Spleen (tissue), 11 donors: Measurements from ENCODE around the gene SRPK2. TPM values are rescaled to one million over a fixed set of nuclear protein-coding genes. Genes with fewer than 3 reads are reported as not detected.

ENCODE experiments used
- DNase-seq: peaks from one replicate; pipeline ENCODE4 v3.0.0-alpha.2; 2020
- H3K27ac ChIP-seq, 8 donors: fragments of 200-600 bp; sonication (generic) in 7 of 8; 1 replicate in 4 of 8; 2 replicates in 4 of 8; pipeline versions ENCODE4 v1.5.0 to v1.8.0; 2016 to 2021; ENCODE audit warnings: inconsistent platforms in 4 of 8, mild to moderate bottlenecking in 4 of 8, moderate library complexity in 1 of 8
- H3K27me3 ChIP-seq, 7 donors: fragments of 200-600 bp; sonication (generic) in 6 of 7; replicated peaks in 1 of 7; 1 replicate in 4 of 7; 2 replicates in 3 of 7; pipeline versions ENCODE4 v1.5.0 to v1.8.0; 2016 to 2021; ENCODE audit warnings: inconsistent platforms in 3 of 7, mild to moderate bottlenecking in 1 of 7
- H3K36me3 ChIP-seq, 6 donors: fragments of 200-600 bp; sonication (generic) in 5 of 6; 1 replicate in 4 of 6; 2 replicates in 2 of 6; pipeline versions ENCODE4 v1.5.0 to v1.8.0; 2016 to 2021; ENCODE audit warnings: inconsistent platforms in 2 of 6
- H3K4me1 ChIP-seq, 6 donors: fragments of 200-600 bp; sonication (generic) in 5 of 6; 1 replicate in 3 of 6; 2 replicates in 3 of 6; pipeline versions ENCODE4 v1.5.0 to v1.8.0; 2016 to 2021; ENCODE audit warnings: inconsistent platforms in 3 of 6
- H3K4me3 ChIP-seq, 8 donors: fragments of 200-600 bp; sonication (generic) in 7 of 8; 1 replicate in 4 of 8; 2 replicates in 4 of 8; pipeline versions ENCODE4 v1.5.0 to v1.8.0; 2016 to 2021; ENCODE audit warnings: inconsistent platforms in 4 of 8, mild to moderate bottlenecking in 4 of 8, moderate library complexity in 2 of 8
- H3K9me3 ChIP-seq, 8 donors: fragments of 200-600 bp; sonication (generic) in 7 of 8; 1 replicate in 4 of 8; 2 replicates in 4 of 8; pipeline versions ENCODE4 v1.5.0 to v1.8.0; 2016 to 2021; ENCODE audit warnings: inconsistent platforms in 4 of 8
- CTCF ChIP-seq, 11 experiments: fragments of 200-600 bp in 7 of 11; fragments of 450-650 bp in 4 of 11; sonication (generic) in 4 of 11; IDR thresholded peaks in 8 of 11; conservative IDR thresholded peaks in 3 of 11; 1 replicate in 7 of 11; 2 replicates in 4 of 11; pipeline versions ENCODE4 v1.4.0 to v1.8.0; 2016 to 2021; ENCODE audit warnings: antibody characterized with exemption in 11 of 11, inconsistent platforms in 4 of 11, mild to moderate bottlenecking in 1 of 11
- POLR2A ChIP-seq, 3 donors: fragments of 450-650 bp; IDR thresholded peaks; one replicate each; pipeline ENCODE4 v1.5.1; 2017; ENCODE audit warnings: antibody characterized with exemption in 3 of 3, mild to moderate bottlenecking in 1 of 3
- POLR2AphosphoS5 ChIP-seq, 3 donors: sonication (generic); formaldehyde crosslinking; IDR thresholded peaks; one replicate each; pipeline ENCODE4 v1.5.1; 2017; ENCODE audit warnings: antibody characterized with exemption in 3 of 3
- WGBS, 5 donors: extraction: QIAGEN DNeasy Blood & Tissue Kit in 3 of 5; methylation state at CpG; one replicate each; pipeline versions ENCODE4 v1.1.5 to v1.1.7; 2013 to 2018; 5-methylcytosine and 5-hydroxymethylcytosine counted together
- intact Hi-C: fragments of 100-400 bp; cut with DNase I; formaldehyde crosslinking; loops from one replicate; pipeline ENCODE4 v1.15.0; 2023; ENCODE audit warnings: low total_unique reads
- polyA plus RNA-seq, 3 donors: library from polyadenylated mRNA; stranded (reverse); fragments of 200-250 nt; gene quantifications; one replicate each; pipeline ENCODE4 v1.2.1, GENCODE V29; 2013
- total RNA-seq, 7 donors: library from RNA; depleted of rRNA in 3 of 7; stranded (reverse); fragments of >200 nt in 3 of 7; fragmentation: NEBNext Ultra II Directional in 4 of 7; extraction: Animal tissue kit (Norgen Biotek cat#: 25700) in 4 of 7; gene quantifications; one replicate each; pipeline versions ENCODE4 v1.1.0 to v1.2.1, GENCODE V29; 2016 to 2021
- donor health status: healthy with polysubstance abuse.
- donor health status: DM: no; HTN: no; CAD: no; lungs with moderate emphysema.
- donor health status: DM: no; HTN: no; CAD: no.
- donor health status: Bipolar disorder and iron deficiency.
- donor health status: healthy.
- donor health status: DM: no; HTN: no; CAD: no.
- donor health status: DM: yes; HTN: yes; CAD: no.

SRPK2 gene
- total and polyA plus RNA-seq, 10 donors = 9.6 to 60.3 (median 46.2) TPM

GRCh38 chr7:105112440-105113418 lies 276.0 kb downstream of the SRPK2 start:
- intact Hi-C loops = no loop called here
- H3K4me3 ChIP-seq = no peak overlapping the region
- peaks cover 2 to 100% (median 82%) of the 10 kb centered on the region in 6 donors for H3K36me3 ChIP-seq
- no peak for TF ChIP-seq POLR2A (IDR thresholded peaks at IDR 0.05)
- peak in 1 of 3 donors; percentile 50 for TF ChIP-seq POLR2AphosphoS5 (IDR thresholded peaks at IDR 0.05)
- no peak for TF ChIP-seq CTCF (IDR thresholded peaks at IDR 0.05 in 8 of 11, conservative IDR thresholded peaks at IDR 0.05 in 3 of 11)
- no peaks in the 10 kb centered on the region for H3K9me3 ChIP-seq
- 89 to 96% (median 93%) methylated on average over 11 of the region's 11 CpGs for WGBS, 5 donors
- no peaks in the 10 kb centered on the region for H3K27me3 ChIP-seq
- peaks cover 0 to 7% (median 0%) of the 10 kb centered on the region in 6 donors for H3K4me1 ChIP-seq
- peak overlapping the region in 1 of 8 donors; percentile 47 for H3K27ac ChIP-seq
- no peak for DNase-seq

GRCh38 chr7:105107458-105107857 lies 281.3 kb downstream of the SRPK2 start:
- Histone ChIP-seq H3K27ac (no peak overlapping the region), H3K4me1 (peaks cover 0 to 10% (median under 1%) of the 10 kb centered on the region in 6 donors), H3K9me3 (no peaks in the 10 kb centered on the region), H3K4me3 (no peak overlapping the region), H3K36me3 (peaks cover 2 to 100% (median 94%) of the 10 kb centered on the region in 6 donors), H3K27me3 (no peaks in the 10 kb centered on the region)
- DNase-seq = no peak
- intact Hi-C loops = loop anchor here (5.0 kb wide), 1 partner anchor 35 kb away; no protein-coding TSS in a partner anchor
- TF ChIP-seq POLR2AphosphoS5 (IDR thresholded peaks at IDR 0.05) = no peak
- TF ChIP-seq POLR2A (IDR thresholded peaks at IDR 0.05) = no peak
- TF ChIP-seq CTCF (IDR thresholded peaks at IDR 0.05 in 8 of 11, conservative IDR thresholded peaks at IDR 0.05 in 3 of 11) = no peak
- WGBS, 5 donors = 94 to 96% (median 95%) methylated on average over 9 of the region's 9 CpGs

DNA sequence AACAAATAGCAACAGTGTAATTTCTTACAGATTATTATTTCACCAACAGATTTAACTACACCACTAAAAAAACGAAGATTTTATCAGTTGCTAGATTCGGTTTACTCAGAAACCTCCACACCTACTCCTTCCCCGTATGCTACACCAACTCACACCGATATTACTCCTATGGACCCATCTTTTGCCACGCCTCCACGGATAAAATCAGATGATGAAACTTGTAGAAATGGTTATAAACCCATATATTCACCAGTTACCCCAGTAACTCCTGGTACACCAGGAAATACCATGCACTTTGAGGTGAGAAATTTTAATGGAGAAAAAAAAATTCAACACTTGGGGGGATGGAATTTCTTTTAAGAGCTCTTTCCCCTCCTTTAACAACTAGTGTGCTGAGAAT lies 282.2 kb downstream of the SRPK2 start:
- no peak for TF ChIP-seq POLR2A (IDR thresholded peaks at IDR 0.05)
- TF ChIP-seq POLR2AphosphoS5 (IDR thresholded peaks at IDR 0.05) = no peak
- no peak for TF ChIP-seq CTCF (IDR thresholded peaks at IDR 0.05 in 8 of 11, conservative IDR thresholded peaks at IDR 0.05 in 3 of 11)
- Histone ChIP-seq H3K9me3 (no peaks in the 10 kb centered on the region), H3K27ac (no peak overlapping the region), H3K4me1 (peaks cover 0 to 19% (median 5%) of the 10 kb centered on the region in 6 donors), H3K27me3 (no peaks in the 10 kb centered on the region), H3K36me3 (peaks cover 2 to 100% (median 90%) of the 10 kb centered on the region in 6 donors), H3K4me3 (no peak overlapping the region)
- WGBS, 5 donors = 91 to 94% (median 92%) methylated on average over 6 of the region's 6 CpGs
- DNase-seq = no peak
- intact Hi-C loops = loop anchor here (5.0 kb wide), 1 partner anchor 34 kb away; no protein-coding TSS in a partner anchor

DNA sequence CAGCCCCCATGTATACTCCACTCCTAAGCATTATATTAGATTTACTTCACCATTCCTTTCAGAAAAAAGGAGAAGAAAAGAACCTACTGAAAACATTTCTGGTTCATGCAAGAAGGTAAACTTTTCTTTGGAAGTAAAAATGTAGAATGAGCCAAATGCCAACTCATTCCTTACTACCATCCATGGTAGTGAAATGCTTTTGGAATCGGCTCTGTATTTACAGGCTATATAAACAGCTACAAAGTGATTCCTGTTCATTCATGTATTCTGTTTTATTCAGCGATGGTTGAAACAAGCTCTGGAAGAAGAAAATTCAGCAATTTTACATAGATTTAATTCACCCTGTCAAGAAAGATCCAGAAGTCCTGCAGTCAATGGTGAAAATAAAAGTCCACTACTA lies 283.1 kb downstream of the SRPK2 start:
- Histone ChIP-seq H3K4me1 (peaks cover 0 to 27% (median 5%) of the 10 kb centered on the region in 6 donors), H3K4me3 (no peak overlapping the region), H3K36me3 (peaks cover 2 to 100% (median 81%) of the 10 kb centered on the region in 6 donors), H3K27me3 (no peaks in the 10 kb centered on the region), H3K9me3 (no peaks in the 10 kb centered on the region), H3K27ac (no peak overlapping the region)
- no peak for DNase-seq
- intact Hi-C loops = loop anchor here (5.0 kb wide), 1 partner anchor 33 kb away; no protein-coding TSS in a partner anchor
- WGBS, 5 donors = 91 to 98% (median 96%) methylated on average over 2 of the region's 2 CpGs
- TF ChIP-seq CTCF (IDR thresholded peaks at IDR 0.05 in 8 of 11, conservative IDR thresholded peaks at IDR 0.05 in 3 of 11) (no peak), POLR2A (IDR thresholded peaks at IDR 0.05) (no peak), POLR2AphosphoS5 (IDR thresholded peaks at IDR 0.05) (no peak)
